Thoracic aorta (tissue), 2 donors: ENCODE measurements around the gene SPRED3. TPM values are rescaled to one million over a fixed set of nuclear protein-coding genes. Genes with fewer than 3 reads are reported as not detected.
A peak's percentile ranks its signal among the peaks of the same experiment; 100 is the strongest.

Experiments used
- ATAC-seq: fragments of 150-250 bp; one replicate; pipeline ENCODE4 v1.8.0; 2017; ENCODE audit warnings: low read depth; ENCODE audit not compliant: insufficient number of reproducible peaks, low FRiP score
- DNase-seq: peaks from one replicate; pipeline ENCODE4 v3.0.0-alpha.2; 2020; ENCODE audit warnings: low spot score
- H3K27ac ChIP-seq, 2 donors: fragments of 200-600 bp; sonication (generic); 1 replicate in 1 of 2; 2 replicates in 1 of 2; pipeline ENCODE4 v1.5.1; 2016; ENCODE audit warnings: mild to moderate bottlenecking in 2 of 2, moderate library complexity in 2 of 2
- H3K27me3 ChIP-seq: fragments of 200-600 bp; sonication (generic); replicated peaks from 2 replicates; pipeline ENCODE4 v1.6.0; 2016; ENCODE audit warnings: mild to moderate bottlenecking; ENCODE audit not compliant: insufficient read depth
- H3K36me3 ChIP-seq: fragments of 200-600 bp; sonication (generic); one replicate; pipeline ENCODE4 v1.5.1; 2016
- H3K4me1 ChIP-seq, 2 donors: fragments of 200-600 bp; sonication (generic); 1 replicate in 1 of 2; 2 replicates in 1 of 2; pipeline versions ENCODE4 v1.5.1 to v1.6.0; 2016; ENCODE audit warnings: low read depth in 2 of 2, mild to moderate bottlenecking in 1 of 2; ENCODE audit not compliant: control insufficient read depth in 1 of 2
- H3K4me3 ChIP-seq: fragments of 200-600 bp; sonication (generic); 2 replicates; pipeline ENCODE4 v1.5.1; 2016; ENCODE audit warnings: mild to moderate bottlenecking
- H3K9me3 ChIP-seq: fragments of 200-600 bp; sonication (generic); 2 replicates; pipeline ENCODE4 v1.5.1; 2016
- total RNA-seq, 2 donors: library from RNA; depleted of rRNA; stranded (reverse); fragments of >200 nt; gene quantifications; one replicate each; pipeline versions ENCODE4 v1.1.0 to v1.2.3, GENCODE V29; 2016
- TF ChIP-seq, protein P1 (sequence below): fragments of 200-600 bp; sonication (generic); IDR thresholded peaks from one replicate; pipeline ENCODE4 v1.5.1; 2019; ENCODE audit warnings: antibody characterized with exemption

SPRED3 gene
- total RNA-seq, 2 donors from 2014 or later: 4.1 to 16.4 TPM

DNA sequence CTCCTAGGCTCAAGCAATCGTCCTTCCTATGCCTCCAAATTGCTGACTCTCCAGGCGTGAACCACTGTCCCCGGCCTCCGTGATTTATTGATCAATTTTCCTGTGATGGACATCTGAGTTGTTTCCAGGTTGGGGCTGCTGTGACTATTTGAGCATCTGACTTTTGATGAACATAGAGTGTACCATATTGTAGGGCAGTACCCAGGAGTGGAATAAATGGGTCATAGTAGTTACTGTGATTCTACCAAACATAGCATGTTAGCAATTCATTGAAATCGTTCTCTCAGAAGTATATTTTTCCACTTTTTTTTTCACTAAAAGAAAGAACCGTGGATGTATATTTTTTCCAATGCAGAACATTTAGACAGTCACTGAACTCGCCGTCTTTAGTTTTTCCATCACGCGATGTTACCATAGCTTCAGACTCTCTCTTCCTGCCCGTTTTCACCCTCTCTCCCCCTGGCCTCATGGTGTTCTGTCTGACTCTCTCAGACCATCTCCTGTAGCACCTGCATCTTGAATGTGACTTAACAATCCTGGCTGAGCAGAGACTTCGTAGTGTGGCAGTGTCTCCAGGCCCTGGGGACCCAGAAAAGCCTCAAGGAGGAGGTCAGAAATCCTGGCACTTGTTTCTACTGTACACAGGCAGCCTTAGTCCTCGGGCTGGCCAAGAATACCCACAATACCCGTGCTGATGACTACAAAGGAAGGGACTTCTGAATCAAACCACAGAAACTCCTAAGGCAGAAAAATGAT, 40.7 kb downstream of the SPRED3 start:
- Histone ChIP-seq H3K4me3 (no peak overlapping the region), H3K9me3 (no peaks in the 10 kb centered on the region), H3K4me1 (no peaks in the 10 kb centered on the region), H3K36me3 (no peaks in the 10 kb centered on the region), H3K27me3 (no peaks in the 10 kb centered on the region), H3K27ac (no peak overlapping the region)
- TF ChIP-seq, protein P1, sequence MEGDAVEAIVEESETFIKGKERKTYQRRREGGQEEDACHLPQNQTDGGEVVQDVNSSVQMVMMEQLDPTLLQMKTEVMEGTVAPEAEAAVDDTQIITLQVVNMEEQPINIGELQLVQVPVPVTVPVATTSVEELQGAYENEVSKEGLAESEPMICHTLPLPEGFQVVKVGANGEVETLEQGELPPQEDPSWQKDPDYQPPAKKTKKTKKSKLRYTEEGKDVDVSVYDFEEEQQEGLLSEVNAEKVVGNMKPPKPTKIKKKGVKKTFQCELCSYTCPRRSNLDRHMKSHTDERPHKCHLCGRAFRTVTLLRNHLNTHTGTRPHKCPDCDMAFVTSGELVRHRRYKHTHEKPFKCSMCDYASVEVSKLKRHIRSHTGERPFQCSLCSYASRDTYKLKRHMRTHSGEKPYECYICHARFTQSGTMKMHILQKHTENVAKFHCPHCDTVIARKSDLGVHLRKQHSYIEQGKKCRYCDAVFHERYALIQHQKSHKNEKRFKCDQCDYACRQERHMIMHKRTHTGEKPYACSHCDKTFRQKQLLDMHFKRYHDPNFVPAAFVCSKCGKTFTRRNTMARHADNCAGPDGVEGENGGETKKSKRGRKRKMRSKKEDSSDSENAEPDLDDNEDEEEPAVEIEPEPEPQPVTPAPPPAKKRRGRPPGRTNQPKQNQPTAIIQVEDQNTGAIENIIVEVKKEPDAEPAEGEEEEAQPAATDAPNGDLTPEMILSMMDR: no peak
- ATAC-seq (no peak), DNase-seq (no peak)

DNA sequence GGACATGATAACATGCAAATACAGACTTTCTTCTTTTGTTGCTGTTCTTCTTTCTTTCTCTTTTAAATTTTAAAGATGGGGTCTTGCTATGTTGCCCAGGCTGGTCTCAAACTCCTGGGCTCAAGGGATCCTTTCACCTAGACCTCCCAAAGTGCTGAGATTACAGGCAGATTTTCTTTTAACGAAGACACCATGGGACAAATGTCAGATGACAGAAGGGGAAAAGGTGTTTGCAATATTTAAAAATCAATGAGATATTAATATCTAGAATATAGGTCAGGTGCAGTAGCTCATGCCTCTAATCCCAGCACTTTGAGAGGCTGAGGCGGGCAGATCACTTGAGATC, 41.3 kb downstream of the SPRED3 start:
- H3K36me3 ChIP-seq: no peaks in the 10 kb centered on the region
- H3K27me3 ChIP-seq: no peaks in the 10 kb centered on the region
- H3K4me1 ChIP-seq: no peaks in the 10 kb centered on the region
- DNase-seq (no peak), ATAC-seq (no peak)
- H3K27ac ChIP-seq: no peak overlapping the region
- TF ChIP-seq, protein P1: no peak
- H3K9me3 ChIP-seq: no peaks in the 10 kb centered on the region
- H3K4me3 ChIP-seq: no peak overlapping the region

GRCh38 chr19:38430931-38431330, 42.4 kb downstream of the SPRED3 start:
- ATAC-seq: no peak
- TF ChIP-seq, protein P1: no peak
- no peak for DNase-seq
- Histone ChIP-seq H3K9me3 (no peaks in the 10 kb centered on the region), H3K36me3 (no peaks in the 10 kb centered on the region), H3K27ac (no peak overlapping the region), H3K27me3 (no peaks in the 10 kb centered on the region), H3K4me1 (no peaks in the 10 kb centered on the region), H3K4me3 (no peak overlapping the region)

DNA sequence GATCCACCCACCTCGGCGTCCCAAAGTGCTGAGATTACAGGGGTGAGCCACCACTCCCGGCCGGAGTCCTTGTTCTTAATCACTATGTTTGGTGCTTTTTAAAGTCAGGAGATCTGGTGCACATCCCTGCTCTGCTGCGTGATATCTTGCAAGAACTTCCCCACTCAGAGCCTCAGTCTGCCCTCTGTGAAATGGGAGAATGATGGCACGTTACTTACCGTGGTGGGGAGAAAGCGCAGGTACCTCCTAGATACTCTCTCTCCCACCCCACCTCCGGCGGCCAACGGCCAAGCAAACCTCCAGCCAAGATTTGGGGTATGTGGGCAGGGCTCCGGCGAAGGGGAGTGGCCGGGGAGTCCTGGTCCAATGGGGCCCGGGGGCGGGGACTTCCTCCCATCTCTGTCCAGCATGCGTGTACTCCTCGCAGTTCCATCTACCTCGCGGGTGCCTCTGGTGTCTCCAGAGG, 44.8 kb downstream of the SPRED3 start, which contains the start of gene RYR1:
RYR1 (plus strand) TSS at position 424 of the 466 bp plus-strand sequence. CDS start 139 bp downstream, outside the sequence.
- DNase-seq (no peak), ATAC-seq (no peak)
- H3K4me3 ChIP-seq: peak within 1 kb of the TSS; percentile 45

GRCh38 chr19:38434549-38435051, 46.1 kb downstream of the SPRED3 start:
- Histone ChIP-seq H3K4me1 (no peaks in the 10 kb centered on the region), H3K27ac (no peak overlapping the region), H3K27me3 (no peaks in the 10 kb centered on the region), H3K9me3 (no peaks in the 10 kb centered on the region), H3K4me3 (peak overlapping the region; percentile 45), H3K36me3 (no peaks in the 10 kb centered on the region)
- no peak for DNase-seq
- ATAC-seq: no peak
- TF ChIP-seq, protein P1: no peak

More for the DNA sequence above, 44.8 kb downstream of the SPRED3 start, which contains the start of gene RYR1:
- H3K27me3 ChIP-seq: no peaks in the 10 kb centered on the region
- no peaks in the 10 kb centered on the region for H3K36me3 ChIP-seq
- no peak within 1 kb of the TSS for H3K27ac ChIP-seq
- TF ChIP-seq, protein P1: no peak
- H3K9me3 ChIP-seq: no peaks in the 10 kb centered on the region
- no peaks in the 10 kb centered on the region for H3K4me1 ChIP-seq
